Astrocyte (in vitro differentiated cells and primary cell): Measurements from ENCODE around the gene PRRT4. TPM values are rescaled to one million over a fixed set of nuclear protein-coding genes. Genes with fewer than 3 reads are reported as not detected.

Source experiments
- DNase-seq: peaks from one replicate; pipeline ENCODE4 v3.0.0-alpha.2; 2010; ENCODE audit warnings: low read depth
- FAIRE-seq: peaks from 2 replicates; lab custom pipeline; 2011; peaks lifted over from hg19 to GRCh38; lab: Jason Lieb, UNC
- H2AFZ ChIP-seq: 2 replicates; pipeline ENCODE4 v1.6.0; 2012; ENCODE audit warnings: low read depth, low read length, inconsistent platforms
- H3K27ac ChIP-seq: 2 replicates; pipeline ENCODE4 v1.5.1; 2011; ENCODE audit warnings: low read depth, low read length, inconsistent platforms
- H3K27me3 ChIP-seq: 2 replicates; pipeline ENCODE4 v1.6.0; 2011; ENCODE audit warnings: low read length, inconsistent platforms; ENCODE audit not compliant: insufficient read depth
- H3K36me3 ChIP-seq: 2 replicates; pipeline ENCODE4 v1.5.1; 2011; ENCODE audit warnings: low read length, inconsistent platforms; ENCODE audit not compliant: insufficient read depth
- H3K4me1 ChIP-seq: 2 replicates; pipeline ENCODE4 v1.5.1; 2011; ENCODE audit warnings: low read length, inconsistent platforms; ENCODE audit not compliant: insufficient read depth
- H3K4me2 ChIP-seq: 2 replicates; pipeline ENCODE4 v1.6.0; 2012; ENCODE audit warnings: low read length, inconsistent platforms
- H3K4me3 ChIP-seq: 2 replicates; pipeline ENCODE4 v1.5.1; 2011; ENCODE audit warnings: low read depth, mild to moderate bottlenecking, low read length, inconsistent platforms; ENCODE audit not compliant: insufficient read depth
- H3K79me2 ChIP-seq: 2 replicates; pipeline ENCODE4 v1.6.0; 2012; ENCODE audit warnings: mild to moderate bottlenecking, low read length, inconsistent platforms; ENCODE audit not compliant: insufficient read depth
- H3K9ac ChIP-seq: 2 replicates; pipeline ENCODE4 v1.6.0; 2012; ENCODE audit warnings: mild to moderate bottlenecking, low read length, inconsistent platforms
- H3K9me3 ChIP-seq: 2 replicates; pipeline ENCODE4 v1.5.1; 2012; ENCODE audit warnings: low read depth, mild to moderate bottlenecking, low read length, inconsistent platforms; ENCODE audit not compliant: insufficient read depth
- H4K20me1 ChIP-seq: 2 replicates; pipeline ENCODE4 v1.6.0; 2012; ENCODE audit warnings: low read length, inconsistent platforms; ENCODE audit not compliant: insufficient read depth
- H3K27ac Mint-ChIP-seq: one replicate; pipeline ENCODE4 v1.8.0; 2021; ENCODE audit warnings: mild to moderate bottlenecking, mixed read lengths; ENCODE audit not compliant: unreplicated experiment
- H3K27me3 Mint-ChIP-seq: one replicate; pipeline ENCODE4 v1.8.0; 2021; ENCODE audit warnings: low read depth, mixed read lengths; ENCODE audit not compliant: unreplicated experiment
- H3K36me3 Mint-ChIP-seq: one replicate; pipeline ENCODE4 v1.8.0; 2021; ENCODE audit warnings: low read depth, mixed read lengths; ENCODE audit not compliant: unreplicated experiment
- H3K4me1 Mint-ChIP-seq: one replicate; pipeline ENCODE4 v1.8.0; 2021; ENCODE audit warnings: low read depth, mixed read lengths; ENCODE audit not compliant: unreplicated experiment
- H3K4me3 Mint-ChIP-seq: one replicate; pipeline ENCODE4 v1.8.0; 2021; ENCODE audit warnings: mild to moderate bottlenecking, moderate library complexity, mixed read lengths; ENCODE audit not compliant: unreplicated experiment
- H3K9me3 Mint-ChIP-seq: one replicate; pipeline ENCODE4 v1.8.0; 2021; ENCODE audit warnings: mild to moderate bottlenecking, mixed read lengths; ENCODE audit not compliant: unreplicated experiment
- CTCF ChIP-seq: IDR thresholded peaks from 2 replicates; pipeline ENCODE4 v1.5.1; 2011; ENCODE audit warnings: low read depth, mild to moderate bottlenecking, inconsistent platforms, low read length, moderate library complexity; ENCODE audit not compliant: insufficient read depth
- EZH2 ChIP-seq: IDR thresholded peaks from 2 replicates; pipeline ENCODE4 v1.6.1; 2012; ENCODE audit warnings: mild to moderate bottlenecking, low read length, inconsistent platforms; ENCODE audit not compliant: insufficient read depth
- total RNA-seq: library from RNA; stranded (reverse); gene quantifications from 2 replicates; pipeline ENCODE4 v1.2.1, GENCODE V29; 2021

Gene PRRT4
- total RNA-seq, 1 donor from 2014 or later: 0.93 TPM

DNA sequence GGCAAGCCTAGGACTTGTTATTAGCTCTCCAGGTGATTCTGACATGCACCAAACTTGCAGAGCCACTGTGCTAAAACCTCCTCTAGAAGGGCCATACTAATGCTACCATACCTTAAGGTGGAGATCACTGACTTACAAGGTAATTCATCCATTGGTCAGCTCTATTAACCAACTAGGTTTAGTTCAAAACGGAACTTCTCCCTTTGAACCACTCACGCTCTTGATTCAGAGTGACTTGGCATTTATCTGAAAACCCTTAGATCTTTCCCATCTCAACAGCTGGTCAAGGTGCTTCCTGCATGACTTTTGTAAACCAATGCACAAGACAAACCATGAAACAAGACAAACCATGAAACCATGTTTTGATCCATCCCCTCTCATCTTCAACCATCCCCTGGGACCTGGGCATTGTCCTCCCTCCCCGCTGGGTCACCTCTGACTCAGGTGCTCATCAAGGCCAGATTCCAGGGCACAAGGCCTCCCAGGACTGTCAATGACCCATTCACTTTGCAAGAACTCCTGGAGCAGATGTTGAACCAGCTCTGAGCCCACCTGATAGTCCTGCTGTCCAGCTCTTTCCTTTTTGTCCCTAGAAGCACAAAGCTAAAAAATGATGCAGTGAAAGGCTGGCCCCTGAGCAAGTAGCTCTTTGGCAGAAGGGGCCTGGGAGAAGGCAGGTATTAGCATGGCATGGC, 29.5 kb upstream of the PRRT4 start:
- no peak overlapping the region for H3K4me2 ChIP-seq
- Mint-ChIP-seq H3K9me3 (no peaks in the 10 kb centered on the region), H3K27me3 (peaks cover 45% of the 10 kb centered on the region), H3K4me3 (no peak overlapping the region), H3K27ac (no peak overlapping the region), H3K36me3 (peaks cover 4% of the 10 kb centered on the region), H3K4me1 (no peaks in the 10 kb centered on the region)
- no peak for TF ChIP-seq CTCF
- no peak for TF ChIP-seq EZH2
- no peak overlapping the region for H3K4me3 ChIP-seq
- H3K9me3 ChIP-seq: no peaks in the 10 kb centered on the region
- H4K20me1 ChIP-seq: peaks cover 4% of the 10 kb centered on the region
- H2AFZ ChIP-seq: no peak overlapping the region
- DNase-seq: no peak
- no peak overlapping the region for H3K9ac ChIP-seq
- FAIRE-seq: no peak
- no peaks in the 10 kb centered on the region for H3K4me1 ChIP-seq
- H3K79me2 ChIP-seq: no peaks in the 10 kb centered on the region
- no peak overlapping the region for H3K27ac ChIP-seq
- H3K27me3 ChIP-seq: peaks cover 5% of the 10 kb centered on the region
- peaks cover 2% of the 10 kb centered on the region for H3K36me3 ChIP-seq

- Histone ChIP-seq H3K9me3 (no peaks in the 10 kb centered on the region), H3K27me3 (peaks cover 5% of the 10 kb centered on the region), H2AFZ (no peak overlapping the region), H3K27ac (no peak overlapping the region), H3K4me1 (no peaks in the 10 kb centered on the region), H3K4me3 (no peak overlapping the region), H3K79me2 (no peaks in the 10 kb centered on the region), H3K4me2 (no peak overlapping the region), H4K20me1 (peaks cover 4% of the 10 kb centered on the region), H3K36me3 (peaks cover 2% of the 10 kb centered on the region), H3K9ac (no peak overlapping the region)
- H3K4me3 Mint-ChIP-seq: no peak overlapping the region
- H3K36me3 Mint-ChIP-seq: peaks cover 4% of the 10 kb centered on the region
- no peak overlapping the region for H3K27ac Mint-ChIP-seq
- no peaks in the 10 kb centered on the region for H3K9me3 Mint-ChIP-seq
- peaks cover 57% of the 10 kb centered on the region for H3K27me3 Mint-ChIP-seq
- no peaks in the 10 kb centered on the region for H3K4me1 Mint-ChIP-seq
- TF ChIP-seq EZH2 (no peak), CTCF (no peak)
- FAIRE-seq (no peak), DNase-seq (no peak)
Measured at GRCh38 chr7:128389618-128390329, 28.3 kb upstream of the PRRT4 start.

GRCh38 chr7:128389085-128389617, 27.7 kb upstream of the PRRT4 start:
- TF ChIP-seq CTCF (no peak), EZH2 (no peak)
- Histone ChIP-seq H2AFZ (no peak overlapping the region), H3K27ac (no peak overlapping the region), H3K9me3 (no peaks in the 10 kb centered on the region), H3K4me1 (no peaks in the 10 kb centered on the region), H3K79me2 (no peaks in the 10 kb centered on the region), H3K9ac (no peak overlapping the region), H3K4me3 (no peak overlapping the region), H4K20me1 (peaks cover 4% of the 10 kb centered on the region), H3K36me3 (peaks cover 2% of the 10 kb centered on the region), H3K4me2 (no peak overlapping the region), H3K27me3 (peaks cover 5% of the 10 kb centered on the region)
- no peaks in the 10 kb centered on the region for H3K4me1 Mint-ChIP-seq
- no peaks in the 10 kb centered on the region for H3K9me3 Mint-ChIP-seq
- H3K27me3 Mint-ChIP-seq: peaks cover 58% of the 10 kb centered on the region
- H3K27ac Mint-ChIP-seq: no peak overlapping the region
- FAIRE-seq (no peak), DNase-seq (no peak)
- H3K36me3 Mint-ChIP-seq: peaks cover 3% of the 10 kb centered on the region
- no peak overlapping the region for H3K4me3 Mint-ChIP-seq
